Kidney capillary endothelial cell (primary cell): ENCODE measurements around the gene KRT76.

Experiments
- DNase-seq: peaks from one replicate; pipeline ENCODE4 v3.0.0-alpha.2; 2018; ENCODE audit warnings: low spot score

KRT76 gene

GRCh38 chr12:52776913-52777395 is at the start of gene KRT76:
Gene KRT76, minus strand, starts transcription at chr12:52777345. Its CDS starts 54 bp downstream, at chr12:52777291.
- no peak for DNase-seq

GRCh38 chr12:52825961-52826360 is 48.8 kb upstream of the KRT76 start:
- no peak for DNase-seq

- no peak for DNase-seq
Measured at GRCh38 chr12:52824741-52825410, 47.7 kb upstream of the KRT76 start.

GRCh38 chr12:52823761-52824450 is 46.8 kb upstream of the KRT76 start:
- no peak for DNase-seq

- DNase-seq: no peak
Measured at GRCh38 chr12:52822771-52823510, 45.8 kb upstream of the KRT76 start.

GRCh38 chr12:52821826-52822660 is 44.9 kb upstream of the KRT76 start:
- no peak for DNase-seq

GRCh38 chr12:52821071-52821730 is 44.1 kb upstream of the KRT76 start:
- no peak for DNase-seq

- no peak for DNase-seq
Measured at GRCh38 chr12:52820521-52820920, 43.4 kb upstream of the KRT76 start.

GRCh38 chr12:52819731-52820510 is 42.8 kb upstream of the KRT76 start:
- no peak for DNase-seq

- no peak for DNase-seq
Measured at GRCh38 chr12:52818887-52819420, 41.8 kb upstream of the KRT76 start.

- no peak for DNase-seq
Measured at GRCh38 chr12:52818388-52818787, 41.2 kb upstream of the KRT76 start.

- no peak for DNase-seq
Measured at GRCh38 chr12:52817699-52818238, 40.6 kb upstream of the KRT76 start.

GRCh38 chr12:52817003-52817698 is 40.0 kb upstream of the KRT76 start:
- DNase-seq: no peak

- no peak for DNase-seq
Measured at GRCh38 chr12:52815676-52816588, 38.8 kb upstream of the KRT76 start.

- DNase-seq: no peak
Measured at GRCh38 chr12:52815161-52815560, 38.0 kb upstream of the KRT76 start.

GRCh38 chr12:52814710-52815155 is 37.6 kb upstream of the KRT76 start:
- no peak for DNase-seq

GRCh38 chr12:52813885-52814709 is 37.0 kb upstream of the KRT76 start, which contains the start of gene KRT4:
Gene KRT4, minus strand, starts transcription at chr12:52814116. Its CDS starts 58 bp downstream, at chr12:52814058.
- DNase-seq: no peak
